Stimulated activated CD4-positive, alpha-beta T cell treated with anti-CD3 and anti-CD28 coated beads, Interleukin-12 subunit alpha, Interleukin-12 subunit beta, amount 100 ng/mL, for 4 hours (primary cell): ENCODE results near the gene OCEL1.
"Not testable (repeated sequence)": the region's sequence is repeated elsewhere in the genome, so short reads cannot be mapped to it uniquely, and the experiment has no call there.

Source experiments
- DNase-seq: peaks from one replicate; pipeline ENCODE4 v3.0.0-alpha.2; 2020

Gene OCEL1, protein sequence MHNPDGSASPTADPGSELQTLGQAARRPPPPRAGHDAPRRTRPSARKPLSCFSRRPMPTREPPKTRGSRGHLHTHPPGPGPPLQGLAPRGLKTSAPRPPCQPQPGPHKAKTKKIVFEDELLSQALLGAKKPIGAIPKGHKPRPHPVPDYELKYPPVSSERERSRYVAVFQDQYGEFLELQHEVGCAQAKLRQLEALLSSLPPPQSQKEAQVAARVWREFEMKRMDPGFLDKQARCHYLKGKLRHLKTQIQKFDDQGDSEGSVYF

DNA sequence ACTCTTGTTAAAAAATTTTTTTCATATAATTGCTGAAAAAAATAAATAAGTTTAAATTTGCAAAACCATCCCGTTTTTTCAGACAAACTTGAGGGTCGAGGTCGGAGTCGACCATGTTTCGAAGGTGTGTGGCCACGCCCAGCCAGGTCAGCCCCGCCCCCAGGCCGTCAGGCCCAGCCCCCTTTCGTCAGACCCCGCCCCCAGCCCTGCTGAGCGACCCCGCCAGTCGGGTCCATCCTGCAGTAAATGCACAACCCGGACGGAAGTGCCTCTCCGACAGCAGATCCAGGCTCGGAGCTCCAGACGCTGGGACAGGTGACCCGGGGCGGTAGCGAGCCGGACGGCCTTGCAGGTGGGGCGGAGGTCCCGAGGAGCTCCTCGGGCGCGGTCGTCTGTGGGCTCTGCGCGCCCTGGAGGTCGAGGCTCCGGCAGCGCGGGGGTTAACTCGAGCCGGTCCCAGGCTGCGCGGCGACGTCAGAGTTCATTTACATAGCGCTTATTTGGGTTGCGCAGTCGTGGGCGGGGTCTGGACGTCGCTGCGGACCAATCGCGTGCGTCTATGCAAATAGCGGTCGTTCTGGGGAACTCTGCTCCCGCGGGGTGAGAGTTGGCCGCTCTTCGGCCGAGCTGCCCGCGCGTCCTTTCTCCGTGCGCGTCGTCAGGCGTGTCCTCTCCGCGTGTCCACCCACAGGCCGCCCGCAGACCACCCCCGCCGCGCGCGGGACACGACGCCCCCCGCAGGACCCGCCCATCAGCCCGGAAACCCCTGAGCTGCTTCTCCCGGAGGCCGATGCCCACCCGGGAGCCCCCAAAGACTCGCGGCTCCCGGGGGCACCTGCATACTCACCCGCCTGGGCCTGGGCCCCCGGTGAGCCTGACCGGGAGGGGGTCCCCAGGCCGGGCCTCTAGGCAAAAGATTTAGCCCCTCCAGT, at the start of gene OCEL1:
Gene OCEL1 (plus strand): TSS at position 225 of the 932 bp plus-strand sequence. CDS start 22 bp downstream, at position 247.
- DNase-seq: peak; percentile 97

- no peak for DNase-seq
These were observed 47.7 kb upstream of the OCEL1 start for GRCh38 chr19:17178291-17178690.

DNA sequence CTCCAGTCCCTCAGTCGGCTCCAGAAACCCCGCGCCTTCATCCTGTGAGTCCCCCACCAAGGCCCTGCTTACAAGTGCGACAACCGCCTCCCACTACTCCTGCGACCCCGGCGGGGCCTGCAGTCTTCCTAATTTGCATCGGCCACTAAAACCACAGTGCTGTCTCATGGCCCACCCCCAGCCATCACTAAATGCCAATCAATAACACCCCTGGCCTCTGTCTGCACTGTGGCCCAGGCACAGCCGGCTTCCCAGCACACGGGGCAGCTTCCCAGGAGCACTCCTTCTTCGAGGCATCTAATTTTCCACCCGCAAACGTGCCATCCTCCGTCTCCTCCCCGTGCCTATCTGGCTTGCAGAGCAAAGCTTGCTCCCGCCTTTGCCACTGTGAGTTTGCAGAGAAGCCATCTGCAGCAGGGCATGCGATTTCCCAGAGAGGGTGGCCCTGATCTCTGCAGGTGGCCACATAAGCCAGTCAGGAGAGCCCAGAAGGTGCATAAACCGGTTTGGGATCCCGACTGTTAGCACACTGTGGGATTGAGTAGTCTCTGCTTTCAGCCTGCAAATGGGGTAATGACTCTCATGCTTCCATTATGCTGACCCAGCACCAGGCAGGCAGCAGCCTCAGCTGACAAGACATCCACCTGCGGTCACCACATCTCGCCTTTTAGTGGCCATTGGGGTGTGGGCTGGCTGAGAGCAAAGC, 44.9 kb upstream of the OCEL1 start:
- DNase-seq: no peak

DNA sequence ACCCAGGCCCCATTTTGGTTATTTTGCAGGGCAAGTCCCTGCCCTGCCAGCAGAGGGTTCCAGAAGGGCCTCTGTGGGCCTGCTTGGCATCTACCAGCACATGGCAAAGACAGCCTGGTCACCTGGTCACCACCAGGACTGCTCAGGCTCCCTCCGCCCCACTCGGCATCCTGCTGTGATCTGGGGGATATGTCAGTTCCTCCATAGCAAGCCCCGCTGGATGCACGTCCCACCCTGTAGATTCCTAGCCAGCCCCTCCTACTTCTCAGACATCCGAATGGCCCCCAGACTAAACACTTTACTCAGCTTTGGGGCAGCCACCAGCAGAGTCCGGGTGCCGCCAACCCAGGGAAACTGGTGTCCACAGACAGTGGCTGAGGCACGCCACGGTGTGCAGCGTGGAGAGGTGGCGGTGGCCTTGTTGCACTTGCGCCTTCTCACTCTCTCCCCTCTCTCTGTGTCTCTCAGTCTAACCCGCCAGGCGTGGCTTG, 42.7 kb upstream of the OCEL1 start:
- no peak for DNase-seq

DNA sequence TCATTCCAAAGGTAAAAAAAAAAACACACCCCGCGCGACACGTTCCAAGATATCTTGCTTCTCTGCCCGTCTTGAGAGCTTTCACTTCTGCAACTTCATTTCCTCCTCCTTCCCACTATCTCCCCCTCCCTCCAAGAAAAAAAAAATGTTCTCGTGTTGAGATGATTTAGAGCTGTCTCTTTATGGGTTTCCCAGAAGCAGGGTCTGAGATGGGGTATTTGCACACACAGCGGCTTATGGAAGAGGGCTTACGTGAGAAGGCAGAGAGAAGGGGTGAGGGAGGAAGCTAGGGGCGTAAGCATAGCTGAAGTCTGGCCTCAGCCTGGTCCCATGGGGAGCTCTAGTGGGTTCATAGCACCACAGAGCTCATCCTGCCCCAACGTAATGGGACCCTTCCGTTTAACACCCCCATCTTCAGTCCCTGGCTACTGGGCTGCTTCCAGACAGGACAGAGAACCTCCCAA, 42.1 kb upstream of the OCEL1 start:
- no peak for DNase-seq

DNA sequence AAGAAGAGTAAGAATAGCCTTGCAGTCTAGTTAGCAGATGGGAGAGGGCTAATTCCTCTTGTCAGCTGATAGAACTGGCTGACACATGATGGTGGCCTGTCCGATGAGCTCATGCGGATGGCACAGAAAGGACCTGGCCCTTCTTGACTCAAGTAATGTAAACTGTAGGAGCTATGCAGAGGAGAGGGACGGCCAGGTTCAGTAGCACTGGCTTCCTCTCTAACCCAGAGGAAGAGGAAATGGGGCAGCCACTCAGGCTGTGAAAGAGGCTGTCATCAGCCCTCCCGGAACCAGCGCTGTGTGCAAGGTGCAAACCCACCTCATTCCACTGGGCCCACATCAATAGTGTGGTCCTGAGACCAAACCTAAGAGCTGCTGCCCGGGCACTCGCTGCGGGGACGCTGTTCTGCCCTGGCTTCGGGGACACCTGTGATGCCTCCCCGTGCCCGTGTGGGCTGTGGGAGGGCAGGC, 41.6 kb upstream of the OCEL1 start:
- DNase-seq: peak; percentile 18

GRCh38 chr19:17185590-17185989, 40.4 kb upstream of the OCEL1 start:
- no peak for DNase-seq

GRCh38 chr19:17191736-17192135, 34.3 kb upstream of the OCEL1 start:
- not testable (repeated sequence) for DNase-seq

GRCh38 chr19:17192751-17193150, 33.3 kb upstream of the OCEL1 start:
- DNase-seq: no peak

- DNase-seq: no peak
These were observed 31.4 kb upstream of the OCEL1 start for GRCh38 chr19:17194608-17195007.

- no peak for DNase-seq
These were observed 30.9 kb upstream of the OCEL1 start for GRCh38 chr19:17195106-17195505.

DNA sequence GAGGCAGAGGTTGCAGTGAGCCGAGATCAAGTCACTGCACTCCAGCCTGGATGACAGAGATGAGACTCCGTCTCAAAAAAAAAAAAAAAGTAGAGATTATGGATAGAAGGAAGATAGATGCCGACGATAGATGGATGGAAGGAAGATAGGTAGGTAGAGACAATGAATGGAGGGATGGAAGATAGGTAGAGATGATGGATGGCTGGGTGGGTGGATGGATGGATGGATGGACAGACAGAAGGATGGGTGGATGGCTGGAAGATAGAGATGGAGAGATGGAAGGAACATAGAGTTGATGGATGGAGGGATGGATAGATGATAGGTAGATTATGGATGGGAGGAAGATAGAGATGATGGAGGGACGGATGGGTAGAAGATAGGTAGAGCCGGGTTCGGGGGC, 29.4 kb upstream of the OCEL1 start:
- DNase-seq: no peak

GRCh38 chr19:17197666-17198065, 28.4 kb upstream of the OCEL1 start:
- DNase-seq: no peak

- no peak for DNase-seq
These were observed 25.5 kb upstream of the OCEL1 start for GRCh38 chr19:17200408-17201079.

DNA sequence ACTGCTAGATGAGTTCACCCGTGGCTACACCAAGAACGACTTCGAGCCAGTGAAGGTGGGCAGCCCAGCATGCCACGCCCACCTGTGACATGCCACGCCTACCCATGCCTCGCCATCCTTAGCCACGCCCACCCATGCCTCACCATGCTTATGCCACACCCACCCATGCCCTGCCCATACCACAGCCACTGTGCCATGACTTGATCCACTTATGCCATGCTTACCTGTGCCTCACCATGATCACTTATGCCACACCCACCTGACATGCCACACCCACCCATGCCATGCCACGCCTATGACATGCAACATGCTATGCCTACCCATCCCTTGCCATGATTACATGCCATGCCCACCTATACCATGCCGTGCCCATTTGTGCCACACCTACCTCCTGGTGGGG, 23.8 kb upstream of the OCEL1 start:
- no peak for DNase-seq

DNA sequence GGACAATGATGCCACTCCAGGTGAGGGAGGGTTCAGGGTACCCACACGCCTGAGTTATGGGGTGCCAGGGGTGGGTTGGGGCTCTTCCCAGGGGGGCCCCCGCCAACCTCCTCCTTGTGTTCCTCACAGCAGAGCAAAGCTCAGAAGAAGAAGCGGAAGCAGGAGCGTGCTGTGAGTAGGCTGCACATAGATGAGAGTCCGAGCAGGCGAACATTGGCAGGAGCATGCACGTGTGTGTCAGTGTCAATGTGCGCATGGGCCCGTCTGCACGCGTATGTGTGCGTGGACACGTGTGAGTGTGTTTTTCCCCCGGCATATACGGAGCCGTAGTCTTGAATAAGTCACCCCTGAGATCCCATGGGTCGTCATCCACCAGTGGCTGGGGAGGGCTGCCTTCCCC, 23.3 kb upstream of the OCEL1 start:
- DNase-seq: no peak

- peak; percentile 48 for DNase-seq
These were observed 20.5 kb upstream of the OCEL1 start for GRCh38 chr19:17205237-17206140.

- no peak for DNase-seq
These were observed 19.1 kb upstream of the OCEL1 start for GRCh38 chr19:17206736-17207581.

GRCh38 chr19:17209126-17210036, 16.6 kb upstream of the OCEL1 start:
- DNase-seq: peak; percentile 25
